RPMI8226 (cell line): Measurements from ENCODE around the gene DEDD2.

Source experiments
- DNase-seq: peaks from one replicate; pipeline ENCODE4 v3.0.0-alpha.2; 2015

The DEDD2 gene

GRCh38 chr19:42226886-42227285, 9.4 kb upstream of the DEDD2 start:
- DNase-seq: no peak

DNA sequence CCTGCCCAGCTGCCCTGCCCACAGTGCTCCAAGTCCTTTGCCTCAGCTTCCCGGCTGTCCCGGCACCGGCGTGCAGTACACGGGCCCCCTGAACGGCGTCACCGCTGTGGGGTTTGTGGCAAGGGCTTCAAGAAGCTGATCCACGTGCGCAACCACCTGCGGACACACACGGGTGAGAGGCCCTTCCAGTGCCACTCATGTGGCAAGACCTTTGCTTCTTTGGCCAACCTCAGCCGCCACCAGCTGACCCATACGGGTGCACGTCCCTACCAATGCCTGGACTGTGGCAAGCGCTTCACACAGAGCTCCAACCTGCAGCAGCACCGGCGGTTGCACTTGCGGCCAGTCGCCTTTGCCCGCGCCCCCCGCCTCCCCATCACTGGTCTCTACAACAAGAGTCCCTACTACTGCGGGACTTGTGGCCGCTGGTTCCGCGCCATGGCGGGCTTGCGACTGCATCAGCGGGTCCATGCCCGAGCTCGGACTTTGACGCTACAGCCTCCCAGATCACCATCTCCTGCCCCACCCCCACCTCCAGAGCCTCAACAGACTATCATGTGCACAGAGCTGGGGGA, 8.3 kb upstream of the DEDD2 start:
- DNase-seq: no peak

DNA sequence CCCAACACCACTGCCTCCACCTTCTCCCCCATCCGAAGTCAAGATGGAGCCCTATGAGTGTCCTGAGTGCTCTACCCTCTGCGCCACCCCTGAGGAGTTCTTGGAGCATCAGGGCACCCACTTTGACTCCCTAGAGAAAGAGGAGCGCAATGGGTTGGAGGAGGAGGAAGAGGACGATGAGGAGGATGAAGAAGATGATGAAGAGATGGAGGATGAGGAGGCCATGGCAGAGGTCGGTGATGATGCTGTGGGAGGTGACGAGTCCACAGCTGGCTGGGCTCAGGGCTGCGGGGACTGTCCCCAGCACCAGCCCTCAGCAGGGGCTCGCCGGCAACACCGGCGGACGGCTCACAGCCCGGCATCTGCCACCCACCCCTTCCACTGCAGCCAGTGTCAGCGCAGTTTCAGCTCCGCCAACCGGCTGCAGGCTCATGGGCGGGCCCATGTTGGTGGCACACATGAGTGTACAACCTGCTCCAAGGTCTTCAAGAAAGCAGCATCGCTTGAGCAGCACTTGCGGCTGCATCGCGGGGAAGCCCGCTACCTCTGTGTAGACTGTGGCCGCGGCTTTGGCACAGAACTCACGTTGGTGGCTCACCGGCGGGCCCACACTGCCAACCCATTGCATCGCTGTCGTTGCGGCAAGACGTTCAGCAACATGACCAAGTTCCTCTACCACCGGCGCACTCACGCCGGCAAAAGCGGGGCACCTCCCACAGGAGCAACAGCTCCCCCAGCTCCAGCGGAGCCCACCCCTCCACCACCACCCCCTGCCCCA, 7.7 kb upstream of the DEDD2 start:
- DNase-seq: no peak

DNA sequence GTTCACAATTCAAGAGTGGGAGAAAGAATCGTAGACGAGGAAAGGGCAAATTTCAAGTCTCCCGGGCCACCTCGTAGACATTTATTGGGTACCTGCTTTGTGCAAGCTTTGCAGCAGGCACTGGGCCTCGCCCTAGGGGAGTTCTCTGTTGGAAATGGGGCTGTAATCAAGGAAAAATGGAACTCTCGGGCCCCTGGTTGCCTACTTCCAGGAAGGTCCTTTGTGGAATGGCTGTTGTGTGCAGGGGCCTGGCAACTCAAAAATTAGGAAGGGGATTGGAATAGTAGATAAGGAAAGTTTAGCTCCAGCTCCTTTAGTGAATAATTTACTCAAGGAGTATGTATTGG, 3.2 kb upstream of the DEDD2 start:
- DNase-seq: no peak

- peak; percentile 96 for DNase-seq
Measured at GRCh38 chr19:42219812-42220750, 2.6 kb upstream of the DEDD2 start, which contains the start of gene ZNF526. ZNF526 (plus strand) TSS chr19:42220312; CDS start chr19:42224404, 4,092 bp downstream.

GRCh38 chr19:42216653-42217519, 591 bp downstream of the DEDD2 start:
- DNase-seq: peak; percentile 57

GRCh38 chr19:42214810-42215485, 2.5 kb downstream of the DEDD2 start:
- no peak for DNase-seq

DNA sequence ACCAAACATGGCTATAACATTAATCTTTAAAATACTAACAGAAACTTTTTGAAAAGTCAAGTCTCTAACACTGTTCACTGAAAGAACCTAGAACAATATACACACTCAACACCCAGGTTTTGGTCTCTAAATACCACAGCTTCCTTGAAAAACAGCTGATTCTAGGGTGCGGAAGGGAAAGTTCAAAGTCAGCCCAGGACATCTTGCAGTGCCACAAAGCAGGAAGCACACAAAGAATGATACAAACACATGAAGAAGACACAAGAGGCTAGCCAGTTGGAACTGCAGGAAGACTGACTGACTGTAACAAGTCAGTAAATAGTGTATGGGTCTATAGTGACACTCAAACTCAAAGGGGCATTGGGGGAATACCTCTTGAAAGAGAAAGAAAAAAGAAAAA, 4.6 kb downstream of the DEDD2 start:
- DNase-seq: no peak

DNA sequence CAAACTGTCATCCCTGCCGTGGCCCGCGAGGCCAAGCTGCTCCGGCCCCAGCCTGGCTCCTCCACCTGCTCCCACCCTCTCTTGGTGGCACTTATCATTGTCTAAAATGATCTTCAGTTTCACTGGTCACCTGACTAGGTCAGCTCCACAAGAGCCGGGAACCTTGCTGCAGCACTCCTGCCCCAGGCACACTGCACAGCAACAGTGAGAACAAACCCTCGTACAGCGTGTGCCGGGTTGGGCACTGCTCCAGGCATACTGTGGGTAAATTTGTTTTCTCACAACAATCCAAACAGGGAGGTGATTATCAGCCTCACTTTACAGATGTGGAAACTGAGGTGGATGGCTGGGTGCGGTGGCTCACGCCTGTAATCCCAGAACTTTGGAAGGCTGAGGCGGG, 8.9 kb downstream of the DEDD2 start:
- no peak for DNase-seq

GRCh38 chr19:42207767-42208271, 9.7 kb downstream of the DEDD2 start:
- no peak for DNase-seq

GRCh38 chr19:42206871-42207755, 10.4 kb downstream of the DEDD2 start:
- no peak for DNase-seq

DNA sequence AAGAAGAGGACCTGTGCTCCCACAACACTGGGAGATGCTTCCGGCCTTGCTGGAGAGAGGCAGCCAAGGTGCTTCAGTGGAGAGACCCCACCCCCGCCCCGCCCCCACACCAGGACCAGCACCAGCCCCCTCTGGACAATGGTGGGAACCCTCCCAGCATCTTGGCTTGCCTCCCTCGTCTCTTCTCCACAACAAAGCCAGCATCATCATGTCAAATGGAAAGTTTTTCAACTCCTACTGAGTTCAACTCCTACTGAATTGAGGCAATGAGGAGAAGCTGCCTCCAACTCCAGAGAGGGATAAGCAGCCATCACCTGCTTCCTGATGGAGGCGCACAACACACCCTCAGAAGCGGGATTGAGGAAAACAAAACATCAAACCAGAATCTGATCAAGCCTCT, 12.8 kb downstream of the DEDD2 start:
- DNase-seq: no peak

DNA sequence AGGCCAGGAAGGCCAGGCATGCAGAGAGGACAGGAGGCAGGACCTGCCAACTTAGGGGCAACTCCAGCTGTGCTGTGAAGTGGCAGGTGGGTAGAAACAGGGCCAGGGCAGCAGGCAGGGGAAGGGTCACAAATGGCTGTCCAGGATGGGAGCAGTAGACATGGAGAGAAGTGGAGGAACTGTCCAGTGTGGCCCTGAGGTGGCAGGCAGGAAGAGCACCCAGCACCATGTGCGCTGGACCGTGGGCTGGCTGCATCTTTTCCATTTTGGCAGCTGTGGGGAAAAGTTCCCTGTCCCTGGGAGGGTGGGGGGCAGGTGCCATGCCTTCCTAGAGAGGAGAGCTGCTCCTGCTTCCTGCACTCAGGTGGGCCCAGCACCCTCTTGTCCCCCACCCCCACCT, 13.8 kb downstream of the DEDD2 start:
- DNase-seq: no peak

DNA sequence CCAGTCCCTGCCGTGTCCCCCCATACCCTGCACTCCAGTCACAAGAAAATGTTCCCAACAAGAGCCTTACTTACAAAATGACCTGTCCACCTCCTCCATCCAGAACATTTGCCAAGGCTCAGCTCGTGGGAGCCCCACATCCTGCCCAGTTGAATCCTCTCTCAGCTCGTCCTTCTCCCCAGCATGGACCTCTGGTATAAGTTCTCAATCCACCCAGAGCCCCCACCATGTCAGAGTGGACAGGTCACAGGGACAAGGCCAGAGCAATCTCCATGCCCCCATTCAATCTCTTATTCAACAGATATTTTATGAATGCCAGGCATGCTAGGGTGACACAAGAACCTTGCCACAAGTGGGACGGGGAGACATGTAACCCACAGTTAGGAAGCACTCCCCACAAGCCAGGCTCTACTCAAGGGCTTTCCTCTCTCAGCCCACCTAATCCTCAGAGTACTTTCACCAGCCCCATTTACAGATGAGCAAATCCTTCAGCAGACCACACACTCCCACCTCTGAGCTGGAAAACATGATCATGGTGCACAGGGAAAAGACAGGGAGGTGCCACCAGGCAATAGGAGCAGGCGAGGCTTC, 15.1 kb downstream of the DEDD2 start:
- no peak for DNase-seq

DNA sequence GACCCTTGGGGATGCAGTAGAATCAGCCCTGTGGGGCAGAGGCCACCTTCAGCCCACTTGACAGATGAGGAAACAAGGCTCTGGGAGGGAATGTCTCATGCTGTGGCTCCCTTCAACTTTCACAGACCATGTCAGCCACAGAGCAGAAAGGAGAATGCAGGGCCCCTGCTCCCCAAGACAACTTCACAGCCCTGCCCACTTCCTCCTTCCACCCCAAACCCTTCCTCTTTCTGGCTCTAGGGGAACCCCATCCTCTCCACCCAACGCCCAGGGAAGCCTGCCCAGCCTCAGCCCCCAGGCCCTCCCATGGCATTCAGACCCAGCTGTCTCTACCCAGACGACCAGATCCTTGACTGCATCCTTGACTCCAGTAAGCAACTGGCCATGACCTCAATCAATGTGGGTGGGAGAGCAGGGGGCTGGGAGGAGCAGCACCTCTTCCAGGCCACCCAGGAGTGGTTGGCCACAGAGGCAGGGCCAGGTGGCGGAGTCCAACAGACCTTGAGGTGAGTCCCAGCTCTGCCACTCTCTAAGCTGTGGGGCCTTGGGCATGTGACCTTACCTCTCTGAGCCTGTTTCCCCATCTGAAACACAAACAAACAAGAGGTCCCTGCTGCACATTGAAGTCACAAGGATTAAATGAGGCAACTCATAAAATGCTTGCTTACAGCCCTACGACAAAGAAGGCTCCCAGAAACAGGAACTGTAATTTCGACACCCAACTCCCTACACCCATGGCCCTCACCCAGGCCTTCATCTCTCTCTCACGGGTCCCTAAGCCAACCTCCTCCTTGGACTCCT, 15.8 kb downstream of the DEDD2 start:
- no peak for DNase-seq

DNA sequence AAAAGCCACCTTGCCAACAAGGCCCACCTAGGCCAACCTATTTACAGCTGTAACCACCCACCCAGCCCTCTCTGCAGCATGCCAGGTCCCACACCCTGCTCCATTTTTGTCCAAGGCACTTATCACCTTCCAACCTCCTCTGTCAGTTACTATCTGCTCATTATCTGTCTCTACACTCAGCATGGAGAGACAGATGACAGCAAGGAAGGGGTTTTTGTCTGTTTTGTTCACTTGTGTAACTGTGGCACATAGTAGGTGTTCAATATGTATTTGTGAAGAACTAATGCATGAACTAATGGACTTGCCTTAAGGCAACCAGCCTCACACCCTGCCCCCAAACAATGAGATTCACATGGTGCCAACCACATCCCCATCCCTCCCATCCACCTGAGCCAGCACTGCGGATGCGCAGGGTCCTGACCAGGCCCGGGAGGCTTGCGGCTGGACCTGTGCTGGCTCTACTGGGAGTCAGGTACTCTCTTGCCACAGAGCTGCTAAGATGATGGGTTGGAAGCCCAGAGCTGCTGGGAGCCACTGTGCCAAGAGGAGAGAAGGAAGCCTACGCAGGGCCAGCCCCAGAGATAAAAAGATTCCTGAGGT, 17.3 kb downstream of the DEDD2 start:
- DNase-seq: no peak

GRCh38 chr19:42199440-42200115, 17.9 kb downstream of the DEDD2 start:
- no peak for DNase-seq

- DNase-seq: no peak
Measured at GRCh38 chr19:42198676-42199439, 18.6 kb downstream of the DEDD2 start.
